GM18520 (cell line): ENCODE measurements around the gene CAMK1G.

ENCODE experiments used
- ATAC-seq: cut with Tn5 transposase; IDR thresholded peaks from one replicate; pipeline ENCODE4 v1.9.1; 2021; ENCODE audit not compliant: unreplicated experiment

The CAMK1G gene

DNA sequence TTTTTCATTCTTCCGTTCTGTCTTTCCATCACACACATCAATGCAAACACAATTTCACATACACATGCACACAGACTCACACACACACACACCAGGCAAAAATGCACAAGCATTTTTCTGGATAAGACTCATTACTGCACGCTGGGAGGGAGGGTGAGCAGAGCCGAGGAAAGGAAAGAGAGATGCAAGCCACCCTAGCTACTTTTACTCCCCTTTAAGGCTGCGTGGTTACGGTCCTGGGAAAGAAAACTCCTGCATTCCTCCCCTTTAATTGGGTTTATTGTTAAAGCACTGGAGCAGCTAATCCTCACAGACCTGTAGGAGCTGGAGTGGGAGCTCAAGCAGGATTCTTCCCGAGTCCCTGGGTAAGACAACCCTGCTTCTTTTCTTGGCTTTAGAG lies at the start of gene CAMK1G:
CAMK1G (plus strand) TSS at position 307 of the 400 bp plus-strand sequence. CDS start 11,270 bp downstream, outside the sequence.
- ATAC-seq = no peak

- ATAC-seq = no peak
These were observed 48.8 kb upstream of the CAMK1G start for GRCh38 chr1:209534496-209535250.

DNA sequence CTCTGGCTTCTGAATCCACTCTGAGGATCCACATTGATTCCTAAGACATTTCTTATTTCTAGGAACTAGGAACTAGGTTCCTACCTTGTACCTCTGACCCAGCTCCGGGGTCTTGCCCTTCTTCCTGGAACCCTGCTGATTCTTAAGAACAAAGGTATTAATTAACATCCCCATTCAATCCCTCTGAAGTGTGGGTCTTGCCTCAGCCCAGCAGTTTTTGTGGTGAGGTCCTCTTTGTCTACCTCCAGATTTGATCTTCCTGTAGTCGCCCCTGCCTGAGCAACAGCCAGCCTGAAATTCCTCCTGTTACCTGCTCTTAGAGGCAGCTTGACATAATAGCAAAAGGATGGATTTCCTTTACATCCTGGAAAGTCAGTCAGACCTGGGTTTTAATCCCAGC lies 46.7 kb upstream of the CAMK1G start:
- ATAC-seq = no peak

GRCh38 chr1:209537336-209538114 lies 46.0 kb upstream of the CAMK1G start:
- ATAC-seq = no peak

- no peak for ATAC-seq
These were observed 43.9 kb upstream of the CAMK1G start for GRCh38 chr1:209539576-209539975.

- ATAC-seq = no peak
These were observed 40.9 kb upstream of the CAMK1G start for GRCh38 chr1:209542585-209542984.

GRCh38 chr1:209544098-209544497 lies 39.4 kb upstream of the CAMK1G start:
- ATAC-seq = no peak

DNA sequence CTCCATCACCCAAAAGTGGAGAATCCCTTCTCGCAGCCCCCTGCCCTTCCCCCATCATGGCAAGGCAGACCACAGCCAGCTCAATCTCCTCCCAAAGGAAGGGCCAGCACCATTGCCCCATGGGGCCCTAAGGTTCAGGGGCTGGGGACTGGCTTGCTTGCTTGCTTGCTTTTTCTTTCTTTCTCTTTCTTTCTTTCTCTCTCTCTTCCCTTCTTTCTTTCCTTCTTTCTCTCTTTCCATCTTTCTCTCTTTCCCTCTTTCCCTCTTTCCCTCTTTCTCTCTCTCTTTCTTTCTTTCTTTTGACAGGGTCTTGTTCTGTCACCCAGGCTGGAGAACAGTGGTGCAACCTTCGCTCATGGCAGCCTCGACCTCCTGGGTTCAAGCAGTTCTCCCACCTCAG lies 38.1 kb upstream of the CAMK1G start:
- ATAC-seq = no peak

GRCh38 chr1:209546390-209547085 lies 37.0 kb upstream of the CAMK1G start:
- ATAC-seq = no peak

DNA sequence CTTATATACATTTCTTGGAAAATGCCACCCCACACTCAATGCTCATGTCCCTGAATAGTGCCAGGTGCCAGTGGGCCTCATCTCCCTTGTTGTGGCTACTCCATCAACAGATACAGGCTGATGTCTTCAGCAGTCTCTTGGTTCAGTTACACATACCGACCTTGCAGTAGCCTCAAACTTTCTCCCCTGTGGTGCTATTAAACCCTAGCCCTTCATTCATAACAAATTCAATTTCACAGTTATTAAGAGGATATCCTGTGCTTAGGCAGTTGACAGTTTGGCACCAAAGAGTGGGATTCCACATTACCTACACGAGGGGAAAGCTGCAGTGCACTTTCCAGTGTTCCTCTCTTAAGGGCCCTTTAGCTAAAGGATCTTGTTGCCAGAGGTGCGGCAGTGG lies 35.9 kb upstream of the CAMK1G start:
- ATAC-seq = no peak

GRCh38 chr1:209549443-209550205 lies 33.9 kb upstream of the CAMK1G start:
- ATAC-seq = no peak

DNA sequence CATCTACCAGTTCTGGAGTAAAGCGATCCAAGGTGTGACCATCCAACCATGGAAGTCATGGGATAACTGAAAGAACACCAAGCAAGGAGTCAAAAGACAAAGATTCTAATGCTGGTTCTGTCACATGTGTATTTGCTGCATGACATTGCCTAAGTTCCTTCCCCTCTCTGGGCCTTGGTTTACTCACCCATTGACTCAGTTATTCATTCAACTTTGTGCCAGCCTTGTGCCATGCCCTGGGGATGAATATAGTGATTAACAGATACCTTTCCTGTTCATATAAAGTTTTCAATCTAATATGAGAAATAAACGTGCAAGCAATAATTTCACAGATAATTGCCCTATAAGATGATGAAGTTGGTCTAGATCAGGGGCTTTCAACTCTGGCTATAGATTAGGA lies 33.0 kb upstream of the CAMK1G start:
- ATAC-seq = no peak

DNA sequence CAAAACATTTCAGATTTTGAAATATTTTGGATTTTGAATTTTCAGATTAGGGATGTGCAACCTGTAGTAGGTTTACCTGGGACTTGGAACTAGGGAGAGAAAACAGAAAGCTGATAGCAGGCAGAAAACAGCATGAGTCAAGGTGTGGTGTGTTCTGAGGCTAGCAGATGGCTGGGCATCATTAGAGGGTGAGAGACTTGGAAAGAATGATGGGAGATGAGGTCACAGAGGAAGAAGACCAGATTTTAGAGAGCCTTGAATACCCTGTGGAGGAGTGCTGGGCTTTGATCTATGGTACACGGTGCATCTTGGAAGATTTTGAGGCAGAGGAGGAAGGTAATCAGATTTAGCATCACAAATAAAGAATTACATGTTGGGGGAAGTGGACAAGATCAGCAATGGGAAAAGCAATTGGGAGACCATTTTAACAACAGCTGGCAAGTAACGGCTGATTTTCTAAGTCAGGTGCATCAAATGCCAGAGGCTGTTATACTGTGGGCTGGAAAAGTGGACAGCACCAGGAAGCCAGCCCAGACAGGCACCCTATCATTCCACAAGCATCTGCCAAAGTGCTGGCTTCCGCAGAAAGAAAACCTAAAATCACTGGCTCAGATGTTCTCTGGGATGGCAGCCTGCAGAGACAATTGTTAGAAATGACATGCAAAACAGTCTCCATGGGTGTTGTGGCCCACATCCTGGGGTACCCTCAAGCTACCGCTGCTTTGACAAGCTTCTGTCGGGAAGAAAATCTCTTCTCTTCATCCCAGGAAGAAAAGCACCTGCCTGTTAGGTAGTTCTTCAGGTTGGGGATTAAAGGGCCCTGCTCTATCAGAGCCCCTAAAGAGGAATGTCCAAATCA lies 30.9 kb upstream of the CAMK1G start:
- no peak for ATAC-seq

DNA sequence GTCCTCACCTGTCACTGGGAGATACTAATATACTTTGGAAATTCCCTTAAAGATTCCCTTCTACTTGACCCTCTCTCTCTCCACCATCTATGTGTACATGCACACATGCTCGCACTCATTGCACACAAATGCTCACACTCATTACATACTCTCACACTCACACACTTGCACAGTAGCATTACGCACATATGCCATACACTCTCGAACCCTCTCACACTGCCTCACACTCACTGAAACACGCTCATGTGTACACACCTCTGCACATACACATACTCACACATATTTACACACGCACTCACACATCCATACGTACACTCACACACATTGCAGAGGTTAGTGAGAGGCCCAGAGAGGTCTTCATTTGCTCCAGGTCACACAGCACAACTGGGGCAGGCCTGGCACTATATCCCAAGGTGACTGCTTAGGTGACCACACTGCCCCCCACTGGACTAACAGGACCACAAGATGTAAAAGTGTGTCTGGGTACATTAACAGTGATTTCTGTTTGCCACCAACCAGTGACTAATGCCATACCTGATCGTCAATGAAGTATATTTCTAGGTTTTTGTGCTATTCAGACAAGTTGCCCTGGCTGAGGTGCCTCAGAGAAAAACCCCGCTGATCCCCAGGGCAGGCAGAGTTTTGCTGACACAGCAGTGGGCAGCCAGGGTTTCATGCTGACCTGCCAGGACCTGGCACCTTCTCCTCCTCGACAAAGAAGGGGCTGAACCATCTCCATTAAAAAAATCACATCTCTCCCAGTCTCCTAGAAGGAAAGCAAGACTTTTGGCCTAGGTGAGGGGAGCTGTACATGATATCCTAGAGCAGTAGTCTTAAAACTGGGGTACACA lies 28.5 kb upstream of the CAMK1G start:
- no peak for ATAC-seq

- ATAC-seq = no peak
These were observed 27.3 kb upstream of the CAMK1G start for GRCh38 chr1:209556162-209556690.

DNA sequence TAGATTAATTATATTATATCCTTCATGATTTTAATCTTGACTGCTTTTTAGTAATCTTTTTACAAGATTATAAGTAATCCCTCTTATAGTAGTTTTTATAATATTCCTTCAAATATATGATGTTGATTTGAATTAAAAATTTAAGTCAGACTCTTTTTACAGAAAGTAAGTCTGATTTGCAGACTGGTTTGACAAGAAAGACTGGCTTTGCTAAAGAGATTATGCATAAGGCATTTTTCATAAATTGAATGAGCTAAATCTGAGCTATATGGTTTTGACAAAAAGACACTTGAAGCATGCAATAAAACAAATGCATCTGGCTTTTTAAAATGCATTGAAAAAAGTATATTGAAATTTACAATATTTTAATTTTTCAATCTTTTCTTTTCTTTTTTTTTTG lies 26.3 kb upstream of the CAMK1G start:
- no peak for ATAC-seq

DNA sequence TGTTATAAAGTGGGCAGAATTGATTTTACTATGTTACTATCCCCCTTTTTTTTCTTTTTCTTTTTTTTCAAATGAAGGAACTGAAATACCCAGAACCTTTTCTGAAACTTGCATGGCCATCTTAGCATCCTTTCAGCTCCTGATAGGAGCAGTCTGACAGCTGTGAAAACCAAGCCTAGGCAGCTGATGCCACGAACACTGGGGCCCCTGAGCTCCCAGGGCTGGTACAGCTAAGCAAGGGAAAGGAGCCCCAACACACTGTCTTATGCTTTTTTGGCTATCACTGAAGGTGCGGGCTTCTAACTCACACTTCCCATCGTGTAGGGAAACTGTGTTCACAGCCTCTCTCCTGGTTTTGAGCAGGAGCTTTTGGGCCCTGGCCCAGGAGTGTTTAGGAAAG lies 23.0 kb upstream of the CAMK1G start:
- no peak for ATAC-seq

DNA sequence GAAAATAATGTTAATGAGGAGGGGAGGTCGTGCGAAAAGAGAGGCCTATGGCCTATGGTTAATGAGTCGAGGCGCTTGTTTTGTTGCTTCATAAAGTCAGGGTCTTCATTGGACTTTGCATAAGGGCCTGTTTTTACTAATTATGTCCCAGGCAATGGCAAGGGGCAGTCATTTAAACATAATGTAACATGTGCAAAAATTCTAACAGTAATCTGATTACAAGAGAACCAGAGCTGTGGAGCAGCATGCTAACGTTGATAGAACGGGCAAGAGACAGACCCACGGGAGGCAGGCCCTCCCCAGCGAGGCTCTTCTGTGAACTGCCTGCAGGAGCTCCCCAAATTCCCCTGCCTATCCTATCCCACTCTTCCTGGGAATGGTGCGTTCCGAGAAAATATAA lies 22.6 kb upstream of the CAMK1G start:
- no peak for ATAC-seq

DNA sequence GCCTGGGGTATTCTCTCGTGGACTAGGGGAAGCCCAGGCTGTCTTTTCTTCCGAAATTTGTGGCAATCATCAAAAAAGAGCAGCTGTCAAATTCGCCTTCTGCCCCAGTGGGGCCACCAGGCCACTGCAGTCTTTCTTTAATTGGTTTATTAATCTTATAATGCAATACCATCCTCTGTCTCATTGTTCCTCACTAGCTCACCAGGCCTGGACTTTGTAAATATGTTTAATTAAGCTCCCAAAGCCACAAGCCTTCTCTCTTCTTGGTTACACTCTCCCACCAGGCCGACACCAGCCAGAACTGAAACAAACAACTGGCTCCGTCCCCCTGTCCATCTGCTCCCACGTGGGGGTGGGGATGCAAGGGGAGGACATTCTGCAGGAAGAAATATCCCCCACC lies 22.0 kb upstream of the CAMK1G start:
- ATAC-seq = no peak
